Sigmoid colon (tissue), 7 donors: Measurements from ENCODE around the gene OR8D1. TPM values are rescaled to one million over a fixed set of nuclear protein-coding genes. Genes with fewer than 3 reads are reported as not detected.

Experiments
- DNase-seq: peaks from one replicate; pipeline ENCODE4 v3.0.0-alpha.2; 2019
- H3K27ac ChIP-seq, 4 donors: fragments of 200-600 bp; sonication (generic); one replicate each; pipeline ENCODE4 v1.5.1; 2016 to 2019; ENCODE audit warnings: mild to moderate bottlenecking in 1 of 4
- H3K27me3 ChIP-seq, 3 donors: fragments of 200-600 bp; sonication (generic); one replicate each; pipeline ENCODE4 v1.5.1; 2019; ENCODE audit warnings: mild to moderate bottlenecking in 1 of 3
- H3K36me3 ChIP-seq, 4 donors: fragments of 200-600 bp; sonication (generic); one replicate each; pipeline ENCODE4 v1.5.1; 2016 to 2019
- H3K4me1 ChIP-seq, 4 donors: fragments of 200-600 bp; sonication (generic); one replicate each; pipeline ENCODE4 v1.5.1; 2017 to 2019
- H3K4me3 ChIP-seq, 4 donors: fragments of 200-600 bp; sonication (generic); one replicate each; pipeline ENCODE4 v1.5.1; 2017 to 2019; ENCODE audit warnings: mild to moderate bottlenecking in 2 of 4, moderate library complexity in 1 of 4
- H3K9me3 ChIP-seq, 4 donors: fragments of 200-600 bp in 3 of 4; sonication (generic) in 3 of 4; one replicate each; pipeline versions ENCODE4 v1.5.1 to v1.6.1; 2013 to 2019
- EP300 ChIP-seq, 4 donors: sonication (generic); formaldehyde crosslinking; IDR thresholded peaks; one replicate each; pipeline ENCODE4 v1.6.1; 2017; ENCODE audit warnings: antibody characterized with exemption in 4 of 4
- POLR2A ChIP-seq, 2 donors: fragments of 450-650 bp; IDR thresholded peaks; one replicate each; pipeline ENCODE4 v1.6.1; 2016; ENCODE audit warnings: antibody characterized with exemption in 2 of 2, mild to moderate bottlenecking in 2 of 2, moderate library complexity in 2 of 2
- POLR2AphosphoS5 ChIP-seq, 4 donors: sonication (generic); formaldehyde crosslinking; IDR thresholded peaks; one replicate each; pipeline ENCODE4 v1.6.1; 2017; ENCODE audit warnings: antibody characterized with exemption in 4 of 4
- WGBS, 2 donors: extraction: QIAGEN DNeasy Blood & Tissue Kit; methylation state at CpG; one replicate each; pipeline ENCODE4 v1.1.7; 2013; 5-methylcytosine and 5-hydroxymethylcytosine counted together
- intact Hi-C: fragments of 100-400 bp; cut with DNase I; formaldehyde crosslinking; loops from one replicate; pipeline ENCODE4 v1.15.1; 2023
- polyA plus RNA-seq, 3 donors: library from polyadenylated mRNA; stranded (reverse); fragments of 200-250 nt; gene quantifications; one replicate each; pipeline ENCODE4 v1.2.3, GENCODE V29; 2013
- total RNA-seq, 4 donors: library from RNA; depleted of rRNA; stranded (reverse); fragments of >200 nt; gene quantifications; one replicate each; pipeline ENCODE4 v1.1.0, GENCODE V29; 2016
- TF ChIP-seq, protein P1 (sequence below), 4 experiments: fragments of 450-650 bp in 3 of 4; fragments of 200-600 bp in 1 of 4; IDR thresholded peaks; one replicate each; pipeline ENCODE4 v1.5.1; 2016 to 2019; ENCODE audit warnings: antibody characterized with exemption in 4 of 4, mild to moderate bottlenecking in 3 of 4, moderate library complexity in 2 of 4
- donor health status: healthy with polysubstance abuse.
- donor health status: Bipolar disorder and iron deficiency.
- donor health status: healthy.

Gene OR8D1
- total and polyA plus RNA-seq, 7 donors: not detected

DNA sequence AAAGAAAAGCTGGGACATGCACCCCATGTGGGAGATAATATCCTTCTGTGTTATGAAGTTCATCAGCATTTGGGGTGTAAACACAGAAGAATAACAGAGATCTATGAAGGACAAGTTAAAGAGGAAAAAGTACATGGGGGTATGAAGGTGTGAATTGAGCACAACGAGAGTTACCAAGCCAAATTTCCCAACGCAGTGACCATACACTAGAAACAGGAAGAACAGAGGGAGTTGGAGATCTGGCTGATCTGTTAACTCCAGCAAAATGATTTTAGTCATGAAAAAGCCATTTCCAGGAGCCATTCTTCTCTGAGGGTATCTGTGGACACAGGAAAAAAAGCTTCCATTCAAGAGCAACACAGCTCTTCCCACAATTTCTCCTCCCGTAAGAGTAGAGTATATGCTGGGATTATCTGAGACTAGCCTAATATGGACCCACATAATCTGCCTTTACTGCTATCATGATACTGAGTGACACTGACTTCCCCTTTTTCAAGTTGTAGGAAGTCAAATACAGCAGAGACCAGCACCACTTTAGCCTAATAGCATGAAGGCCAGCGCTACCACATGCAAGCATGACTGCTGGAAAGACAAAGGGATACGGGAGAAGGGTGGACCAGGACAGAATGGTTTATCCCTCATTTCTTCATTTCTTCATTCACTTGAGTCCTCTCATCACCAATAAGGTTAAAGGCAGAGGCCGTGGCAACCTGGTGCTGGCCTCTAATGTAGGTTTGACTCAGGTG lies 25.8 kb upstream of the OR8D1 start:
- H3K9me3 ChIP-seq: no peaks in the 10 kb centered on the region
- intact Hi-C loops: no loop called here
- H3K4me3 ChIP-seq: no peak overlapping the region
- no peak overlapping the region for H3K27ac ChIP-seq
- 78 to 83% methylated on average over 6 of the region's 6 CpGs for WGBS, 2 donors
- no peak for TF ChIP-seq POLR2AphosphoS5 (IDR thresholded peaks at IDR 0.05)
- TF ChIP-seq EP300 (IDR thresholded peaks at IDR 0.05): no peak
- TF ChIP-seq POLR2A (IDR thresholded peaks at IDR 0.05): no peak
- TF ChIP-seq, protein P1, sequence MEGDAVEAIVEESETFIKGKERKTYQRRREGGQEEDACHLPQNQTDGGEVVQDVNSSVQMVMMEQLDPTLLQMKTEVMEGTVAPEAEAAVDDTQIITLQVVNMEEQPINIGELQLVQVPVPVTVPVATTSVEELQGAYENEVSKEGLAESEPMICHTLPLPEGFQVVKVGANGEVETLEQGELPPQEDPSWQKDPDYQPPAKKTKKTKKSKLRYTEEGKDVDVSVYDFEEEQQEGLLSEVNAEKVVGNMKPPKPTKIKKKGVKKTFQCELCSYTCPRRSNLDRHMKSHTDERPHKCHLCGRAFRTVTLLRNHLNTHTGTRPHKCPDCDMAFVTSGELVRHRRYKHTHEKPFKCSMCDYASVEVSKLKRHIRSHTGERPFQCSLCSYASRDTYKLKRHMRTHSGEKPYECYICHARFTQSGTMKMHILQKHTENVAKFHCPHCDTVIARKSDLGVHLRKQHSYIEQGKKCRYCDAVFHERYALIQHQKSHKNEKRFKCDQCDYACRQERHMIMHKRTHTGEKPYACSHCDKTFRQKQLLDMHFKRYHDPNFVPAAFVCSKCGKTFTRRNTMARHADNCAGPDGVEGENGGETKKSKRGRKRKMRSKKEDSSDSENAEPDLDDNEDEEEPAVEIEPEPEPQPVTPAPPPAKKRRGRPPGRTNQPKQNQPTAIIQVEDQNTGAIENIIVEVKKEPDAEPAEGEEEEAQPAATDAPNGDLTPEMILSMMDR (IDR thresholded peaks at IDR 0.05): no peak
- no peak for DNase-seq
- no peaks in the 10 kb centered on the region for H3K36me3 ChIP-seq
- H3K4me1 ChIP-seq: no peaks in the 10 kb centered on the region
- H3K27me3 ChIP-seq: no peaks in the 10 kb centered on the region

DNA sequence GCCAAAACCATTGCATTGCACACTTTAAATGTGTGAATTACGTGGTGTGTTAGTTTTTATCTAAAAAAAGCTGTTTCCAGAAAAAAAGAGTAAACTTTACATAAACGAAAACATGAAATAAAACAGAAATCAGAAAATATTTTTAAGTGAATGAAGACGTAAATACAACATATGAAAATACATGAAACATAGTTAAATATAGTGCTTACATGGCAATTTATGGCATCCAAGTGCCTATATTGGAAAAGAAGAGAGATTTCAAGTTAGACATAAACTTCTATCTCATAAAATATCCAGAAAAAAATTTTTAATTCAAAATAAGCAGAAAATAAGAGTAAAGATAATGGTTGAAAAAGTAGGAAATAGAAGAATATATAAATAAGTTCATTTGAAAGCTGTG lies 18.1 kb upstream of the OR8D1 start:
- intact Hi-C loops: no loop called here
- 81 to 86% methylated on average over 3 of the region's 3 CpGs for WGBS, 2 donors
- Histone ChIP-seq H3K27me3 (no peaks in the 10 kb centered on the region), H3K9me3 (no peaks in the 10 kb centered on the region), H3K4me1 (no peaks in the 10 kb centered on the region), H3K27ac (no peak overlapping the region), H3K4me3 (no peak overlapping the region), H3K36me3 (no peaks in the 10 kb centered on the region)
- no peak for TF ChIP-seq POLR2AphosphoS5 (IDR thresholded peaks at IDR 0.05)
- no peak for TF ChIP-seq EP300 (IDR thresholded peaks at IDR 0.05)
- no peak for TF ChIP-seq POLR2A (IDR thresholded peaks at IDR 0.05)
- TF ChIP-seq, protein P1 (IDR thresholded peaks at IDR 0.05): no peak
- no peak for DNase-seq

DNA sequence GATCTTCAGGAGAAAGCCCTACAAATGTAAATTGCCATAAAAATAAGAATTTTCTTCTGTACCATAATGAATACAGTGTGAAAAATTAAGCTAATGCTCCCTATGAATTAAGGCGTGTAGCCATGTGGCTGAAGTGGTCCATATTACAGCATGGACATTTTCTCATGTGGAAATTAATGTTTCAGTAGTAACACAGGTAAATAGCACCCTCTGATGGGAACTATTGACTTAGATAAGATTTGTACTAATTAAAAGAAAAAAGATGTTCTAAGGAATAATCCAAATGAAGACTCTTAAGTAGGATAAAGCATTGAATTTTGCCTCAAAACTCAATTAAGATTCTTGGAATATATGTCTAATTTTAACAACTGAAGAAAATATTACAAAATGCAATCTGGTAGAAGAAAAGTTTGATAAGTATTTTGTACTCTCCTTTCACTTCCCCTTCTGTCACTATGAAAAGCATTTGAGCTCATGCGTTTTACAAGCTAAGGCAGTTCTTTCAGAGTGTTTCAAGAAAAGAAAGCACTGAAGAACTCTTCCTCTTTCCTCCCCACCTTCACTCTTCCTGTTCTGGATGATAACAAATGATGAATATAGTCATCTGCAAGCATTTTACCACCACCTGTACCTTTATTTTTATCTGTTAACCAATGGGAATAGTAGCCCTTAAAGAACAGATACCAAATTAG lies 16.2 kb upstream of the OR8D1 start:
- H3K4me1 ChIP-seq: no peaks in the 10 kb centered on the region
- WGBS, 2 donors: 28 to 39% methylated on average over 2 of the region's 2 CpGs
- TF ChIP-seq EP300 (IDR thresholded peaks at IDR 0.05) (no peak), POLR2AphosphoS5 (IDR thresholded peaks at IDR 0.05) (no peak), POLR2A (IDR thresholded peaks at IDR 0.05) (no peak)
- TF ChIP-seq, protein P1 (IDR thresholded peaks at IDR 0.05): no peak
- H3K36me3 ChIP-seq: no peaks in the 10 kb centered on the region
- DNase-seq: no peak
- intact Hi-C loops: no loop called here
- H3K27me3 ChIP-seq: no peaks in the 10 kb centered on the region
- no peak overlapping the region for H3K4me3 ChIP-seq
- H3K27ac ChIP-seq: no peak overlapping the region
- no peaks in the 10 kb centered on the region for H3K9me3 ChIP-seq

DNA sequence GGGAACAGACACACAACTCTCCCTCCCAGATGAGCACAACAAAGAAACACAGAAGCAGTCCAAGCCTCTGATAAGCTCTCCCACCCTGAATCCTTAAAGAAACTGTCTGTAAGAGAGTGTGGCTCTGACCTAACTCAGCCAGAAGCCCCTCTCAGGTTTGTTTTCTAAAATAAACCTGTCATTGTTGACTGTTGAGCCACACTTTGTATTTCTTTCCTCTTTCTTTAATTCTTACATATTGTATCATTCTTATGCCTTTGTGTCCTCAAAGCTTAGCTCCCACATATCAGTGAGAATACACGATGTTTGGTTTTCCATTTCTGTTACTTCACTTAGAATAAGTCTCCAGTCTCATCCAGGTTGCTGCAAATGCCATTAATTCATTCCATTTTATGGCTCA lies 14.0 kb upstream of the OR8D1 start:
- H3K4me1 ChIP-seq: no peaks in the 10 kb centered on the region
- WGBS, 2 donors: 93 to 99% methylated on average over 1 of the region's 1 CpG

More for the DNA sequence above, 14.0 kb upstream of the OR8D1 start:
- no peak overlapping the region for H3K4me3 ChIP-seq
- no peak overlapping the region for H3K27ac ChIP-seq
- no peaks in the 10 kb centered on the region for H3K27me3 ChIP-seq
- no peak for DNase-seq
- TF ChIP-seq EP300 (IDR thresholded peaks at IDR 0.05) (no peak), POLR2AphosphoS5 (IDR thresholded peaks at IDR 0.05) (no peak), POLR2A (IDR thresholded peaks at IDR 0.05) (no peak)
- TF ChIP-seq, protein P1 (IDR thresholded peaks at IDR 0.05): no peak
- H3K9me3 ChIP-seq: no peaks in the 10 kb centered on the region
- intact Hi-C loops: no loop called here
- no peaks in the 10 kb centered on the region for H3K36me3 ChIP-seq
